ENCODE data around the gene POFUT2. TPM values are rescaled to one million over a fixed set of nuclear protein-coding genes. Genes with fewer than 3 reads are reported as not detected.
"Not testable (repeated sequence)": the region's sequence is repeated elsewhere in the genome, so short reads cannot be mapped to it uniquely, and the experiment has no call there.

Gene POFUT2
- total RNA-seq, 2 experiments from 2014 or later, result 14.3 TPM

- ChIA-PET POLR2A (no interaction called here), CTCF (no interaction called here)
- no peak for DNase-seq
- Mint-ChIP-seq H3K9me3 (peaks cover 4% of the 10 kb centered on the region), H3K27me3 (peaks cover 5% of the 10 kb centered on the region), H3K4me1 (ENCODE audit: low read depth) (peaks cover 8% of the 10 kb centered on the region), H3K4me3 (no peak overlapping the region), H3K36me3 (peaks cover 2% of the 10 kb centered on the region), H3K27ac (no peak overlapping the region)
- intact Hi-C loops (cut with micrococcal nuclease), result no loop called here
These were observed 26.0 kb upstream of the POFUT2 start for GRCh38 chr21:45313682-45314081.

- Mint-ChIP-seq H3K36me3 (peaks cover 2% of the 10 kb centered on the region), H3K4me3 (no peak overlapping the region), H3K27ac (no peak overlapping the region), H3K27me3 (peaks cover 5% of the 10 kb centered on the region), H3K4me1 (ENCODE audit: low read depth) (peaks cover 8% of the 10 kb centered on the region), H3K9me3 (peaks cover 4% of the 10 kb centered on the region)
- intact Hi-C loops (cut with micrococcal nuclease), result no loop called here
- no peak for DNase-seq
- ChIA-PET CTCF (no interaction called here), POLR2A (no interaction called here)
These were observed 25.3 kb upstream of the POFUT2 start for GRCh38 chr21:45313015-45313414.

GRCh38 chr21:45312296-45312695 lies 24.6 kb upstream of the POFUT2 start:
- Mint-ChIP-seq H3K27me3 (peaks cover 8% of the 10 kb centered on the region), H3K9me3 (peaks cover 4% of the 10 kb centered on the region), H3K4me3 (no peak overlapping the region), H3K27ac (no peak overlapping the region), H3K36me3 (peaks cover 2% of the 10 kb centered on the region), H3K4me1 (ENCODE audit: low read depth) (peaks cover 8% of the 10 kb centered on the region)
- intact Hi-C loops (cut with micrococcal nuclease), result no loop called here
- POLR2A ChIA-PET, result no interaction called here
- DNase-seq, result no peak
- CTCF ChIA-PET, result interaction anchor here (0.7 kb wide), 1 partner anchor 14 kb away, joined by 3 read pairs; no protein-coding TSS in a partner anchor

GRCh38 chr21:45310459-45310858 lies 22.8 kb upstream of the POFUT2 start:
- Mint-ChIP-seq H3K4me1 (ENCODE audit: low read depth) (peaks cover 8% of the 10 kb centered on the region), H3K9me3 (peaks cover 4% of the 10 kb centered on the region), H3K36me3 (peaks cover 2% of the 10 kb centered on the region), H3K4me3 (no peak overlapping the region), H3K27me3 (peaks cover 6% of the 10 kb centered on the region), H3K27ac (no peak overlapping the region)
- intact Hi-C loops (cut with micrococcal nuclease), result no loop called here
- DNase-seq, result no peak
- ChIA-PET CTCF (interaction anchor here (0.6 kb wide), 1 partner anchor 376 kb away, joined by 3 read pairs; no protein-coding TSS in a partner anchor), POLR2A (no interaction called here)

GRCh38 chr21:45309987-45310381 lies 22.3 kb upstream of the POFUT2 start:
- H3K27ac Mint-ChIP-seq, result no peak overlapping the region
- peaks cover 2% of the 10 kb centered on the region for H3K36me3 Mint-ChIP-seq
- ChIA-PET CTCF (interaction anchor here (0.6 to 1.9 kb wide), 3 partner anchors 17 to 375 kb away, joined by 3 to 14 read pairs (median 4); no protein-coding TSS in a partner anchor), POLR2A (no interaction called here)
- no peak overlapping the region for H3K4me3 Mint-ChIP-seq
- peaks cover 6% of the 10 kb centered on the region for H3K27me3 Mint-ChIP-seq
- peaks cover 4% of the 10 kb centered on the region for H3K9me3 Mint-ChIP-seq
- no peak for DNase-seq
- H3K4me1 Mint-ChIP-seq (ENCODE audit: low read depth), result peaks cover 8% of the 10 kb centered on the region
- intact Hi-C loops (cut with micrococcal nuclease), result no loop called here

- Mint-ChIP-seq H3K27me3 (peaks cover 6% of the 10 kb centered on the region), H3K9me3 (peaks cover 4% of the 10 kb centered on the region), H3K4me3 (no peak overlapping the region), H3K36me3 (peaks cover 2% of the 10 kb centered on the region), H3K27ac (no peak overlapping the region), H3K4me1 (ENCODE audit: low read depth) (peaks cover 8% of the 10 kb centered on the region)
- intact Hi-C loops (cut with micrococcal nuclease), result no loop called here
- peak; percentile 66 for DNase-seq
- CTCF ChIA-PET, result interaction anchor here (0.7 to 1.9 kb wide), 9 partner anchors 11 to 172 kb away, joined by 3 to 14 read pairs (median 4); no protein-coding TSS in a partner anchor
- POLR2A ChIA-PET, result interaction anchor here (0.8 kb wide), 1 partner anchor 22 kb away, joined by 5 read pairs; the partner anchor contains the start of gene POFUT2
These were observed 21.6 kb upstream of the POFUT2 start for GRCh38 chr21:45309069-45309986.

- Mint-ChIP-seq H3K4me1 (ENCODE audit: low read depth) (peaks cover 8% of the 10 kb centered on the region), H3K27me3 (peaks cover 6% of the 10 kb centered on the region), H3K27ac (no peak overlapping the region), H3K9me3 (peaks cover 4% of the 10 kb centered on the region), H3K36me3 (peaks cover 2% of the 10 kb centered on the region), H3K4me3 (no peak overlapping the region)
- CTCF ChIA-PET, result interaction anchor here (0.7 to 1.9 kb wide), 8 partner anchors 10 to 171 kb away, joined by 3 to 14 read pairs (median 4); no protein-coding TSS in a partner anchor
- no peak for DNase-seq
- POLR2A ChIA-PET, result no interaction called here
- intact Hi-C loops (cut with micrococcal nuclease), result no loop called here
These were observed 20.7 kb upstream of the POFUT2 start for GRCh38 chr21:45308194-45309068.

GRCh38 chr21:45307597-45308158 lies 20.0 kb upstream of the POFUT2 start:
- H3K4me3 Mint-ChIP-seq; H3K36me3 Mint-ChIP-seq; H3K9me3 Mint-ChIP-seq; intact Hi-C loops (cut with micrococcal nuclease); POLR2A ChIA-PET; DNase-seq; H3K27me3 Mint-ChIP-seq; H3K27ac Mint-ChIP-seq; H3K4me1 Mint-ChIP-seq (ENCODE audit: low read depth): not testable (repeated sequence)
- CTCF ChIA-PET, result interaction anchor here (1.5 kb wide), 1 partner anchor 15 kb away, joined by 3 read pairs; no protein-coding TSS in a partner anchor

GRCh38 chr21:45306832-45307571 lies 19.3 kb upstream of the POFUT2 start:
- H3K9me3 Mint-ChIP-seq, result no peaks in the 10 kb centered on the region
- CTCF ChIA-PET, result interaction anchor here (1.5 kb wide), 1 partner anchor 14 kb away, joined by 3 read pairs; no protein-coding TSS in a partner anchor
- H3K36me3 Mint-ChIP-seq, result no peaks in the 10 kb centered on the region
- H3K4me3 Mint-ChIP-seq, result no peak overlapping the region
- H3K27me3 Mint-ChIP-seq, result peaks cover 6% of the 10 kb centered on the region
- DNase-seq, result no peak
- peaks cover 8% of the 10 kb centered on the region for H3K4me1 Mint-ChIP-seq (ENCODE audit: low read depth)
- intact Hi-C loops (cut with micrococcal nuclease), result no loop called here
- POLR2A ChIA-PET, result no interaction called here
- no peak overlapping the region for H3K27ac Mint-ChIP-seq

- H3K4me1 Mint-ChIP-seq (ENCODE audit: low read depth), result peaks cover 8% of the 10 kb centered on the region
- intact Hi-C loops (cut with micrococcal nuclease), result no loop called here
- peaks cover 5% of the 10 kb centered on the region for H3K27me3 Mint-ChIP-seq
- no peaks in the 10 kb centered on the region for H3K9me3 Mint-ChIP-seq
- ChIA-PET CTCF (interaction anchor here (1.5 kb wide), 1 partner anchor 14 kb away, joined by 3 read pairs; no protein-coding TSS in a partner anchor), POLR2A (no interaction called here)
- no peak overlapping the region for H3K4me3 Mint-ChIP-seq
- DNase-seq, result no peak
- H3K36me3 Mint-ChIP-seq, result no peaks in the 10 kb centered on the region
- no peak overlapping the region for H3K27ac Mint-ChIP-seq
These were observed 18.7 kb upstream of the POFUT2 start for GRCh38 chr21:45306453-45306831.

- no peak overlapping the region for H3K4me3 Mint-ChIP-seq
- intact Hi-C loops (cut with micrococcal nuclease), result no loop called here
- H3K9me3 Mint-ChIP-seq, result no peaks in the 10 kb centered on the region
- ChIA-PET CTCF (interaction anchor here (1.5 kb wide), 1 partner anchor 13 kb away, joined by 3 read pairs; no protein-coding TSS in a partner anchor), POLR2A (no interaction called here)
- H3K27me3 Mint-ChIP-seq, result peaks cover 5% of the 10 kb centered on the region
- H3K36me3 Mint-ChIP-seq, result no peaks in the 10 kb centered on the region
- peaks cover 8% of the 10 kb centered on the region for H3K4me1 Mint-ChIP-seq (ENCODE audit: low read depth)
- DNase-seq, result no peak
- H3K27ac Mint-ChIP-seq, result no peak overlapping the region
These were observed 18.1 kb upstream of the POFUT2 start for GRCh38 chr21:45305836-45306235.

Measured in activated CD4-positive, alpha-beta memory T cell treated with anti-CD3 and anti-CD28 coated beads for 36 hours (primary cell).